Parathyroid adenoma (tissue), 2 donors: ENCODE data around the gene STX4.

Source experiments
- H2AFZ ChIP-seq: fragments of 300-600 bp; sonication (generic); one replicate; pipeline ENCODE4 v1.7.0; 2017; ENCODE audit warnings: antibody characterized with exemption, mild to moderate bottlenecking
- H3K27ac ChIP-seq: fragments of 300-600 bp; sonication (generic); one replicate; pipeline ENCODE4 v1.7.0; 2017
- H3K27me3 ChIP-seq: fragments of 300-600 bp; sonication (generic); one replicate; pipeline ENCODE4 v1.7.0; 2017; ENCODE audit warnings: low read length; ENCODE audit not compliant: control insufficient read depth, insufficient read depth
- H3K36me3 ChIP-seq: fragments of 300-600 bp; sonication (generic); one replicate; pipeline ENCODE4 v1.7.0; 2017; ENCODE audit warnings: low read length; ENCODE audit not compliant: control insufficient read depth, insufficient read depth
- H3K4me1 ChIP-seq: fragments of 300-600 bp; sonication (generic); one replicate; pipeline ENCODE4 v1.7.0; 2017; ENCODE audit warnings: control low read depth
- H3K4me2 ChIP-seq: fragments of 300-600 bp; sonication (generic); one replicate; pipeline ENCODE4 v1.7.0; 2017; ENCODE audit warnings: low read length
- H3K4me3 ChIP-seq: fragments of 300-600 bp; sonication (generic); one replicate; pipeline ENCODE4 v1.7.0; 2017; ENCODE audit warnings: low read depth, low read length
- H3K79me2 ChIP-seq: fragments of 300-600 bp; sonication (generic); one replicate; pipeline ENCODE4 v1.7.0; 2017; ENCODE audit warnings: control low read depth
- H3K9ac ChIP-seq: fragments of 300-600 bp; sonication (generic); one replicate; pipeline ENCODE4 v1.7.0; 2017; ENCODE audit warnings: mild to moderate bottlenecking
- H3K9me3 ChIP-seq: fragments of 300-600 bp; sonication (generic); one replicate; pipeline ENCODE4 v1.7.0; 2017; ENCODE audit warnings: low read length; ENCODE audit not compliant: control insufficient read depth
- TF ChIP-seq, protein P1 (sequence below): fragments of 300-600 bp; sonication (generic); IDR thresholded peaks from one replicate; pipeline ENCODE4 v1.7.0; 2017; ENCODE audit warnings: antibody characterized with exemption, mild to moderate bottlenecking
- donor health status: primary hyperparathyroidism.

Gene STX4

DNA sequence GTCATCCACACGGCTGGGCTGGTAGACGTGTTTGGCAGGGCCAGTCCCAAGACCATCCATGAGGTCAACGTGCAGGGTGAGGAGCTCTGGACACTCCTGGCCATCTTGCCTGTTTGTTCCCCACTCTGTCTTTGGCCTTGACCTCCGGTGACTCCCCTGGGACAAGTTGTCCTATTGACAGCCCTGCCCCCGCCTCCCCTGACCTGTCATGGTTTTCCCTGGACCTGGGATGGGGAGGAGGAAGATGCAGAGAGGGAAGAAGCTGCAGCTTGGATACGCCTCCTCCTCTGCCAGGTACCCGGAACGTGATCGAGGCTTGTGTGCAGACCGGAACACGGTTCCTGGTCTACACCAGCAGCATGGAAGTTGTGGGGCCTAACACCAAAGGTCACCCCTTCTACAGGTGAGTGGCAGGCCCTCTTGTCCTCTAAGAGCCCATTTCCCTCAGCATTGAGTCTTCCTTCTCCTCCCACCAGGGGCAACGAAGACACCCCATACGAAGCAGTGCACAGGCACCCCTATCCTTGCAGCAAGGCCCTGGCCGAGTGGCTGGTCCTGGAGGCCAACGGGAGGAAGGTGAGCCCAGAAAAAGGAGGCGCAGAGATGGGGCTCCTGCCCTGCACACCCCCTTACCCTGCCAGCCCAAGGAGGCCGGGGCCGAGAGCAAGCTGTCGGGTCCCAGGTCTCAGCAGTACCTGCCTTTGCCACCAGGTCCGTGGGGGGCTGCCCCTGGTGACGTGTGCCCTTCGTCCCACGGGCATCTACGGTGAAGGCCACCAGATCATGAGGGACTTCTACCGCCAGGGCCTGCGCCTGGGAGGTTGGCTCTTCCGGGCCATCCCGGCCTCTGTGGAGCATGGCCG lies 47.0 kb upstream of the STX4 start:
- TF ChIP-seq, protein P1, sequence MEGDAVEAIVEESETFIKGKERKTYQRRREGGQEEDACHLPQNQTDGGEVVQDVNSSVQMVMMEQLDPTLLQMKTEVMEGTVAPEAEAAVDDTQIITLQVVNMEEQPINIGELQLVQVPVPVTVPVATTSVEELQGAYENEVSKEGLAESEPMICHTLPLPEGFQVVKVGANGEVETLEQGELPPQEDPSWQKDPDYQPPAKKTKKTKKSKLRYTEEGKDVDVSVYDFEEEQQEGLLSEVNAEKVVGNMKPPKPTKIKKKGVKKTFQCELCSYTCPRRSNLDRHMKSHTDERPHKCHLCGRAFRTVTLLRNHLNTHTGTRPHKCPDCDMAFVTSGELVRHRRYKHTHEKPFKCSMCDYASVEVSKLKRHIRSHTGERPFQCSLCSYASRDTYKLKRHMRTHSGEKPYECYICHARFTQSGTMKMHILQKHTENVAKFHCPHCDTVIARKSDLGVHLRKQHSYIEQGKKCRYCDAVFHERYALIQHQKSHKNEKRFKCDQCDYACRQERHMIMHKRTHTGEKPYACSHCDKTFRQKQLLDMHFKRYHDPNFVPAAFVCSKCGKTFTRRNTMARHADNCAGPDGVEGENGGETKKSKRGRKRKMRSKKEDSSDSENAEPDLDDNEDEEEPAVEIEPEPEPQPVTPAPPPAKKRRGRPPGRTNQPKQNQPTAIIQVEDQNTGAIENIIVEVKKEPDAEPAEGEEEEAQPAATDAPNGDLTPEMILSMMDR, result no peak
- no peaks in the 10 kb centered on the region for H3K9me3 ChIP-seq
- H3K4me3 ChIP-seq, result no peak overlapping the region
- H3K4me1 ChIP-seq, result peaks cover 4% of the 10 kb centered on the region
- H3K27me3 ChIP-seq, result no peaks in the 10 kb centered on the region
- H3K9ac ChIP-seq, result no peak overlapping the region
- no peak overlapping the region for H3K27ac ChIP-seq
- H3K4me2 ChIP-seq, result no peak overlapping the region
- H3K36me3 ChIP-seq, result no peaks in the 10 kb centered on the region
- H2AFZ ChIP-seq, result no peak overlapping the region
- H3K79me2 ChIP-seq, result no peaks in the 10 kb centered on the region

DNA sequence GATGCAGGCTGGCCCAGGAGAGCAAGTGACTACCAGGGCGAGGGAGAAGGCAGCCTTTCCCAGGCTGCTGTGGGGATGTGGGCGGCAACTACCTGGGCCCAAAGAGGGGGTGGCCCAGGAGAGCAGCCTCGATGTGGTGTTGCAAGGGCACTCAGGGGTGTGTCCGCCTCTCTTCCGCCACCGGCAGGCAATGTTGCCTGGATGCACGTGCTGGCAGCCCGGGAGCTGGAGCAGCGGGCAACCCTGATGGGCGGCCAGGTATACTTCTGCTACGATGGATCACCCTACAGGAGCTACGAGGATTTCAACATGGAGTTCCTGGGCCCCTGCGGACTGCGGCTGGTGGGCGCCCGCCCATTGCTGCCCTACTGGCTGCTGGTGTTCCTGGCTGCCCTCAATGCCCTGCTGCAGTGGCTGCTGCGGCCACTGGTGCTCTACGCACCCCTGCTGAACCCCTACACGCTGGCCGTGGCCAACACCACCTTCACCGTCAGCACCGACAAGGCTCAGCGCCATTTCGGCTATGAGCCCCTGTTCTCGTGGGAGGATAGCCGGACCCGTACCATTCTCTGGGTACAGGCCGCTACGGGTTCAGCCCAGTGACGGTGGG lies 45.7 kb upstream of the STX4 start:
- Histone ChIP-seq H3K9me3 (no peaks in the 10 kb centered on the region), H3K79me2 (no peaks in the 10 kb centered on the region), H3K4me1 (peaks cover 4% of the 10 kb centered on the region), H2AFZ (no peak overlapping the region), H3K27me3 (no peaks in the 10 kb centered on the region), H3K9ac (no peak overlapping the region), H3K4me3 (no peak overlapping the region), H3K36me3 (no peaks in the 10 kb centered on the region), H3K4me2 (no peak overlapping the region), H3K27ac (no peak overlapping the region)
- TF ChIP-seq, protein P1, result no peak

DNA sequence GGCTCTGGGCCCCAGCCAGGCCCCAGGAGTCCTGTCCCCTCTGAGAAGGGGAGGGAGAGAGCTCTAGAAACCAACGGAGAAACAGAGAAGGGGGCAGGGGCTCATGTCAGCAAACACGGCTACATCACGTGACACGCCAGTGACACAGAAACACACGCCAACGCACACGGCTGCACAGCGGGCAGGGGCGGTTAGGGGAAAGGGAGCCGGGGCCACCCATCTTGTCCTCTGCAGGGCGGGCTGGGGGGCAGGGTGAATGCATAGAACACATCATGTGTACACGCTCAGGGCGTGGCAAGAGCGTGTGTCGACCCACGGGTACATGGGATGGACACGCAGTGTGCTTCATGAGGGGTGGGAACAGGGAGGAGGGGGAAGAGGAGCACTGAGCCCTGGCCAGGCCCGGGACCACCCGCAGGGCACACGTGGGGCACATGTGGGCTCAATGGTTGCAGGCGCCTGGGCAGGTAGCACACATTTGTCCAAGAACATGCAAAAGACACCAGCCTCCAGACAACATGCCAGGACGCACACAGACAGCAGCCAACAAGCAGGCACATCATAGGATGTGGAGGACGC lies 43.8 kb upstream of the STX4 start:
- Histone ChIP-seq H3K36me3 (no peaks in the 10 kb centered on the region), H3K27ac (no peak overlapping the region), H3K4me1 (peaks cover 4% of the 10 kb centered on the region), H3K9ac (no peak overlapping the region), H3K4me3 (no peak overlapping the region), H3K4me2 (no peak overlapping the region), H3K79me2 (no peaks in the 10 kb centered on the region), H2AFZ (no peak overlapping the region), H3K27me3 (no peaks in the 10 kb centered on the region), H3K9me3 (no peaks in the 10 kb centered on the region)
- TF ChIP-seq, protein P1, result no peak

DNA sequence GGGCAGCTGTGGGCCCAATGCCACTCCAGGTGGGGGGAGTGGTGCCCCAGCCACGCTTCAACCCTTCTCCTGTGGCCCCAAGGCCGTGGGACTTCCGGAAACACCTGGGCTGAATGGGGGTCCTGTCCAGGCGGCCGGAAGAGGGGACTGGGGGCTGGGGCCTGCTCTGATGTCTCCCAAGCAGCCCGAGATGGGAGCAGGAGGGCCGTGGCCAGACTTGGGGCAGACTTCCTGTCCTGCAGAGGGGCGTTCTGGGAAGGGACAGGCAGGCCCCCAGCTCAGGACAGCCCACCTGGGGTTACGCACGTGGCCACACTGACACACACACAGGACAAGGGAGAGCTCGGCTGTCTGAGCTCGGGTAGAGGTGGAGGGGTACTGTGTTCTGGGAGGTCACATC lies 43.3 kb upstream of the STX4 start:
- Histone ChIP-seq H3K27me3 (no peaks in the 10 kb centered on the region), H3K9me3 (no peaks in the 10 kb centered on the region), H3K4me2 (no peak overlapping the region), H3K36me3 (no peaks in the 10 kb centered on the region), H3K4me1 (peaks cover 4% of the 10 kb centered on the region), H3K4me3 (no peak overlapping the region), H3K27ac (no peak overlapping the region), H3K9ac (no peak overlapping the region), H2AFZ (no peak overlapping the region), H3K79me2 (no peaks in the 10 kb centered on the region)
- TF ChIP-seq, protein P1, result no peak
